Measurements from ENCODE around the gene DUSP8.

GRCh38 chr11:1546077-1546535 is 26.0 kb downstream of the DUSP8 start:
- TF ChIP-seq GATA2 (IDR thresholded peaks at IDR 0.05; ENCODE audit: low read depth, low read length) (no peak), GATA3 (IDR thresholded peaks at IDR 0.05; ENCODE audit: low read depth, low read length) (no peak)

Data from SH-SY5Y (cell line).